Activated gamma-delta T cell treated with anti-CD3 and anti-CD28 coated beads, Interleukin-2, amount 50 U/mL, for 16 hours (primary cell): ENCODE results near the gene RAD51AP1.
"Not testable (repeated sequence)": the region's sequence is repeated elsewhere in the genome, so short reads cannot be mapped to it uniquely, and the experiment has no call there.

Source experiments
- DNase-seq: peaks from one replicate; pipeline ENCODE4 v3.0.0-alpha.2; 2020; ENCODE audit warnings: low read depth

Gene RAD51AP1, protein sequence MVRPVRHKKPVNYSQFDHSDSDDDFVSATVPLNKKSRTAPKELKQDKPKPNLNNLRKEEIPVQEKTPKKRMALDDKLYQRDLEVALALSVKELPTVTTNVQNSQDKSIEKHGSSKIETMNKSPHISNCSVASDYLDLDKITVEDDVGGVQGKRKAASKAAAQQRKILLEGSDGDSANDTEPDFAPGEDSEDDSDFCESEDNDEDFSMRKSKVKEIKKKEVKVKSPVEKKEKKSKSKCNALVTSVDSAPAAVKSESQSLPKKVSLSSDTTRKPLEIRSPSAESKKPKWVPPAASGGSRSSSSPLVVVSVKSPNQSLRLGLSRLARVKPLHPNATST

DNA sequence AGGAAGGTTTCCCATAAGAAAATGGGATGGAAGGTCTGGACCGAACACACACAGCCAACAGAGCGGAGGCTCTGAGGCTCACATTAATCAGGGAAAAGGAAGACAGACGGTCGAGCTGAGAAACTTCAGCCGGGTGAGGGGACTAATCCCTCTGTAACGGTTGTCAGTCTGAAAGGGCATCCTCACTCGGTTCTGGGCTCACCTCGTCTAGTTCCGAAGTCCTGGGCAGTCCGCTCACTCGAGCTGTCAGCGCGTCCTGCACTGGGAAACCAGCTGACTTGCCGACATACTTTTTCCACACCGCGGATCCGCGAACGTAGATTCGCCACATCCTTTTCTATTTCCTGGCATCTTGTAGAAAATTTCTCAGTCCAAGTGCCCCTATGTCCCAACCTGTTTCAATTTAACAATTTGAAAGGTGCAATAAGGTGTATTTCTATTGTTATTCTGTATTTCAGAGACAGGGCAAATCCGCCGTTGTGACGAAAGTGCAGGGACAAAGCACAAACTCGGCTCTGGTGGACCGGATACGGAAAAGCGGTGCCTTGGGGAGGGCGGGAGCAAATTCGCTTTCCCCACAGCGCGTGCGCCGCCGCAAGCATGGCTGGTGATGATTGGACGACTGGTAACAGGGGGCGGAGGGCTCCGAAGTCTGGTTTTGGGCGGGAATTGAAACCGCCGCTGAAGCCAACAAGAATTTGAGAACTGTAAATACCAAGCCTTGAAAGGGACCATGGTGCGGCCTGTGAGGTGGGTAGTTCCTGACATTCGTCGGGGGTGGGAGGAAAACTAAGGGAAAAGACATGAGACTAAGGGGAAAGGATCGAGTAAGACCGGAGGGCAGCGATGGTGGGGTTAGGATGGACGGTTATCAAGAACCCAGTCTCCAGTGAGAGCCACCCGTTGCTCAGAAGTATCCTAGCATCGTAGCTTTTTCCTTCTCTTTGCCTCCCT, at the start of gene RAD51AP1:
Gene RAD51AP1 (plus strand): TSS at position 684 of the 954 bp plus-strand sequence. CDS start 50 bp downstream, at position 734.
- peak; percentile 89 for DNase-seq

- DNase-seq: no peak
Observed at GRCh38 chr12:4489556-4489955, 49.1 kb upstream of the RAD51AP1 start.

DNA sequence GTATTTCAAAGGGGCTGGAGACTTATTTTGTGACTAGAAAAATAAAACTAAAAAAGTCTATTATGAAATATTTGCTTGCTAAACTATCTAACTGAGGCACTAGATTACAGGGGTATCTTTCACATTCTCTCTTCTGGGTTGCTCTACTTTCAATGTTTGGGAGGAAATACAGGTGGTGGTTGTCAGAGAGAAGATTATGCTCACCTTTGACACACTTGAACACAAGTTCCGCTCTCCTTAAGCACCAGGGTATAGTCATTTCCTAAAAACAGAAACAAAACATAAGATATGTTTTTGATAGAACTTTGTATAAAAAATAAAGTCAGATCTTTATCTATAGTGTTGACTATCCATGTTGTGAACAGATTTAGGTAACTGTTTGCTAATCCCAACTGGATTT, 47.7 kb upstream of the RAD51AP1 start:
- no peak for DNase-seq

GRCh38 chr12:4496145-4496838, 42.4 kb upstream of the RAD51AP1 start:
- no peak for DNase-seq

DNA sequence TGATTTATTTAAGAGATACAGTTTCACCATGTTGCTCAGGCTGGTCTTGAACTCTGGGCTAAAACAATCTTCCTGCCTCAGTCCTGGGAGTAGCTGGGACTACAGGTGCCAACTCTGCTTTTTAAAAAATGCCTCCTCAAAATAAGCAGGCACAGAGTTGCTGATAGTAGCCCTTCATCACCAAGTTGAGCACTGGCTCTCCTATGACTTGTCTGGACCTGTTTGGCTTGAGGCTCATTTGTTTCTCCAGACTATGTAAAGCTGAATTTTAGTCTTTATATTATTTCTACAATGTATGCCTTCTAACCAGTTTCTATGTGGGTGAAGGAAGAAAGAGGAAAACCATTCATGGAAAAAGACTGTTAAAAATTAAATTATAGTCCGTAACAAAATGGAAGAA, 39.5 kb upstream of the RAD51AP1 start:
- DNase-seq: no peak

DNA sequence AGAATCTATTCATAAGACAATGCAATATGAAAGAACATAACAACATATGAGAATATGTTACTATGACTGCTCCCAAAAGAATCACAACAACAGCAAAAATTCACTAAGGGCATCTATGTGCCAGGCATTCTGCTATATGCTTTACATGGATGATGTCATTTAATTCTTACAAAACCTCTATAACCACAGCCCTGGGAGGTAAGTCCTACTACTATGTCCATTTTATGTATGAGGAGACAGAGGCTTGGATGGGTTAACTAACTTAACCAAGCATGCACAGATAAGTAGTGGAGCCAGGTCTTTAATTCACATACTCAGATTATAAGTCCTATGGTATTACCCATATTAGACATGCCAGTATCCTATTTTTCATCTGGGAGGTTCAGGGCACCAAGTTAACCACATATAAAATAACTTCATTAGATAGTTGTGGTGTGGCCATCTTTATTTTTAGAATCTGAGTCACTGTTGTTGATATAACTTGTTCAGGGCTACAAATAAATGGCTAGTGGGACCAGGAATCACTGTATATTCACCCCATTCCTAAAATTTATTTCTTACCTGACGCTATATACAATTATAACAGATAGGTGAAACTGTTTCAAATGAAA, 33.2 kb upstream of the RAD51AP1 start:
- no peak for DNase-seq

DNA sequence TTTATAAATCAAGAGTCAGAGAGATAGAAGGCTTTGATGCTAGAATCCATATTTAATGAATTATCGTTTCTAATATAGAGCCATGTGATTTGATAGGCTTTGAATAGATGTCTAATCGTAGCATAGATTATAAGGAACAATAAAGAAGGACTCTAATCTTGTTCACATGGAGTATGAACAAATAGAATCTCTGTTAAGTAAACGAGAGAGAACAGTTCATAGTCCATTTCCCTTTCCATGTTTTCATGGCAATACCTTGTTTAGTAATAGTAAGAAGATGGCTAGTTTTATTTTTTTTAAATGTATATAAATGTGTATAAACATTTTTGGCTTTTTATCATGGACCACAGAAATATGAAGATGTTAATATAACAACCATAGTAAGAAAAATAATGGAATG, 32.3 kb upstream of the RAD51AP1 start:
- DNase-seq: no peak

DNA sequence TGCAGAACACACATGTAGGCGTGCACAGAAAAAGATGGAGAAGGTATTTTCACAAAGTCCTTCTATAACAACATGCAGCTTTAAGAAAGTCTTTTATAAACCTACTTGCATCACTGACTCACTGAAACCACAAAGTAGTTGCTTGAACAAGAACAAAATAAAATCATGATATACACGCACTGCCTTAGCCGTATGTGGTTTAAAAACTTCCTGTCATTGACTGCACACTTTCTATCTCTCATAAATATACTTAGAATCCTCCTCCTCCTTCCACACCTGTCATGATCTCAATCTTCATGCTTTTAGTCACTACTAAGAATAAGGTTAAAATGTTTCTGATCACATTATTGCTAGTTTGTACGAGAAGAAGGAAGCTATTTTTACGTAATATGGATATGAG, 31.8 kb upstream of the RAD51AP1 start:
- no peak for DNase-seq

- not testable (repeated sequence) for DNase-seq
Observed at GRCh38 chr12:4508503-4508902, 30.2 kb upstream of the RAD51AP1 start.

DNA sequence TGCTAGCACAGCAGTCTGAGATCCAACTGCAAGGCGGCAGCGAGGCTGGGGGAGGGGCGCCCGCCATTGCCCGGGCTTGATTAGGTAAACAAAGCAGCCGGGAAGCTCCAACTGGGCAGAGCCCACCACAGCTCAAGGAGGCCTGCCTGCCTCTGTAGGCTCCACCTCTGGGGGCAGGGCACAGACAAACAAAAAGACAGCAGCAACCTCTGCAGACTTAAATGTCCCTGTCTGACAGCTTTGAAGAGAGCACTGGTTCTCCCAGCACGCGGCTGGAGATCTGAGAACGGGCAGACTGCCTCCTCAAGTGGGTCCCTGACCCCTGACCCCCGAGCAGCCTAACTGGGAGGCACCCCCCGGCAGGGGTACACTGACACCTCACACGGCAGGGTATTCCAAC, 29.4 kb upstream of the RAD51AP1 start:
- DNase-seq: not testable (repeated sequence)

DNA sequence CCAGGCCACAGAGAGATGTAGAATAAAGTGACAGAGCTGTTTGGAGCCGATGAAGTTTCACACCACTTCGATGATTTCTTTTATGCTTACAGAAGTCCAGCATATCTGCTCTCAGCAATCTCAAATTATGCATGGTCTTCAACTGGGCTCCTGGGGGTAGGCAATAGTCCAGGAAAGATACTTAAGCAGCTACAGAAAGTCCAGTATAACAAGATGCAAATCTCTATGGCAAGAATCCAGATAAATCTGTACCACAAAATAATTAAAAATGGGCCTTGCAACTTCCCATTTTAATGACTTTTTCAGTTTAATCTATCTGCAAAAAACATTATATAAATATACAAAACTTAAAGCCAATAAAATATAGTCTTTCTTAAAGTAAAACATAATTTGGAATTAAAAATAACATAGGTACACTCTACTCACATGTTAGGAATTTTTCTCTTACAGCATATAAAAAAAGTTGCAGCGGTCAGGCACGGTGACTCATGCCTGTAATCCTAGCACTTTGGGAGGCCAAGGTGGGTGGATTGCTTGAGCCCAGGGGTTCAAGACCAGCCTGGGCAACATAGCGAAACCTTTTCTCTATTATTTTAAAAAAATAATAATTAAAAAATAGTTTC, 20.5 kb upstream of the RAD51AP1 start:
- DNase-seq: no peak

DNA sequence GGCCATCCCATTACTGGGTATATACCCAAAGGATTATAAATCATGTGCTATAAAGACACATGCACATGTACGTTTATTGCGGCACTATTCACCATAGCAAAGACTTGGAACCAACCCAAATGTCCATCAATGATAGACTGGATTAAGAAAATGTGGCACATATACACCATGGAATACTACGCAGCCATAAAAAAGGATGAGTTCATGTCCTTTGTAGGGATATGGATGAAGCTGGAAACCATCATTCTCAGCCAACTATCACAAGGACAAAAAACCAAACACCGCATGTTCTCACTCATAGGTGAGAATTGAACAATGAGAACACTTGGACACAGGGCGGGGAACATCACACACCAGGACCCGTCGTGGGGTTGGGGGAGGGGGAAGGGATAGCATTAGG, 15.2 kb upstream of the RAD51AP1 start:
- not testable (repeated sequence) for DNase-seq

- no peak for DNase-seq
Observed at GRCh38 chr12:4526923-4527546, 11.7 kb upstream of the RAD51AP1 start.

- no peak for DNase-seq
Observed at GRCh38 chr12:4530160-4530559, 8.5 kb upstream of the RAD51AP1 start.

- no peak for DNase-seq
Observed at GRCh38 chr12:4530982-4531586, 7.6 kb upstream of the RAD51AP1 start.

GRCh38 chr12:4535092-4535491, 3.6 kb upstream of the RAD51AP1 start:
- no peak for DNase-seq

GRCh38 chr12:4535871-4536270, 2.8 kb upstream of the RAD51AP1 start:
- DNase-seq: no peak

- no peak for DNase-seq
Observed at GRCh38 chr12:4539167-4539870, 629 bp downstream of the RAD51AP1 start.

DNA sequence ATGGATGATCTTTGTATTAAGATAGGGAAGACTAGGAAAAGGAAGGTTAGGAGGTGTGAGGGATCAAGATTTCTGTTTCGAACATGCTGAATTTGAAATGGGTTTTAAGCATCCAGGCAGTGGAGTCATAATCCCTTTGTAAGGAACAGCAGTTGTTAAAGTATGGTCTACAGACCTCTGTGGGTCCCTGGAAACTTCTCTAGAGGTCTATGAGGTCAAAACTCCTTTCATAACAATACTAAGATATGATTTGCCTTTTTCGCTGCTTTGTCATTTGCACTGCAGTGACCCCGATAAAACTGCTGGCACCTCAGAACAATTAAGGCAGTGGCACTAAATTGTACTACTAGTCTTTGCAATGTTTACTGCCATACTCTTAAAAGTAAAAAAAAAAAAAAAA, 1.5 kb downstream of the RAD51AP1 start:
- no peak for DNase-seq

- DNase-seq: no peak
Observed at GRCh38 chr12:4540638-4541037, 1.9 kb downstream of the RAD51AP1 start.
